Iris pigment epithelial cell (primary cell): Measurements from ENCODE around the gene SLC12A7.
"Not testable (repeated sequence)": the region's sequence is repeated elsewhere in the genome, so short reads cannot be mapped to it uniquely, and the experiment has no call there.

ENCODE experiments used
- DNase-seq: peaks from one replicate; pipeline ENCODE4 v3.0.0-alpha.2; 2011; ENCODE audit warnings: low read depth

The SLC12A7 gene

GRCh38 chr5:1109542-1110306, 2.1 kb downstream of the SLC12A7 start:
- no peak for DNase-seq

DNA sequence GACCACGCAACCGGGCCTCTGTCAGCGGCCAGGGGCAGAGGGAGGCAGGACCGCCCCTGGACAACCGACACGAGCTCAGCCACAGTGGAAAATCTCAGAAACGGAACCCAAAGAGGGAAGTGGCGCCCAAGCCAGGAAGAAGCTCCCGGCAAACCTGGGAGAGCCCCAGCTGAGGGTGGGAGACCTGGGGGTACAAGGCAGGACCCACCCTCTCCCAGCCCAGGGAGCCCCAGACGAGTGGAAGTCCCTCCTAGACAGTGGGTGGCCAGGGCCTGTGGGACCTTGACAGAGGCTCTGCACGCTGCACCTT, 3.0 kb downstream of the SLC12A7 start:
- no peak for DNase-seq

- DNase-seq = no peak
These were observed 3.6 kb downstream of the SLC12A7 start for GRCh38 chr5:1108023-1108864.

DNA sequence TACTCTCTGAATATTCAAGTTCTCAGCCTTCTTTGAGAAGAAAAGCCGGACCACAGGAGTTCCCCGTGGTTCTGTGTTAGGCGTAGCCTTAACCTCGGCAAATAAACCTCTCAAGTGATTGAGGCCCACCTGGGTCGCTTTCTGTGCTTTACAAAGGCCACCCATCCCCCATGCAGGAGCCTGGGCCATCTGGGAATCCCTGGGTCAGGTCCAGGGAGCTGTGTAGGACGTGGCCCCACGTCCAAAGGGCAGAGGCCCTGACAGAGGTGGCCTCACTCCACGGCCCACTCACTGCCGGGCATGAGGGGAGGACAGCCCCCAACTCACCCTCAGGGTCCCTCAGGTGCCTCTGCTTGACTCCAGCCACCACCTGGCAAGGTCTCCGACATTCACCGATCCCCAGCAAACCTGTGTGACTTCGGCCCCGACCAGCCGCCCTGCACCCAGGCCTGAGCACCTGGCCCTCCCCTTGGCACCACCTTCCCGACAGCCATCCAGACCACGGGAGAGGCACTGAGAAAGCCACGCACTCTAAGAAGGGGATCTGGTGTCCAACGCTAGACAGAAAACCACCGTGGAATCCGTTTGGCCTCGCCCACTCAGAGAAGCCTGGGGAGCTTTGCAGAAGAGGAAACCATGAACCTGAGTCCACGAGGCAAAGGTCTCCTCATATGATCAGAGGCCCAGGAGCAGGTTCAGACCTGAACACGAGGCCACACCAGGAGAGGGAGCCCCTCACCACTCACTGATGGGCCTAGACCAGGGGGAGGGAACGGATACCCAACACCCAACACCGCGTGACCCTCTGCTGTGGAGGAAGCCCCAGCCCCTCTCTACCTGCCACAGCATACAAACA, 4.5 kb downstream of the SLC12A7 start:
- no peak for DNase-seq

GRCh38 chr5:1106385-1107166, 5.3 kb downstream of the SLC12A7 start:
- no peak for DNase-seq

GRCh38 chr5:1105350-1106265, 6.3 kb downstream of the SLC12A7 start:
- DNase-seq = no peak

DNA sequence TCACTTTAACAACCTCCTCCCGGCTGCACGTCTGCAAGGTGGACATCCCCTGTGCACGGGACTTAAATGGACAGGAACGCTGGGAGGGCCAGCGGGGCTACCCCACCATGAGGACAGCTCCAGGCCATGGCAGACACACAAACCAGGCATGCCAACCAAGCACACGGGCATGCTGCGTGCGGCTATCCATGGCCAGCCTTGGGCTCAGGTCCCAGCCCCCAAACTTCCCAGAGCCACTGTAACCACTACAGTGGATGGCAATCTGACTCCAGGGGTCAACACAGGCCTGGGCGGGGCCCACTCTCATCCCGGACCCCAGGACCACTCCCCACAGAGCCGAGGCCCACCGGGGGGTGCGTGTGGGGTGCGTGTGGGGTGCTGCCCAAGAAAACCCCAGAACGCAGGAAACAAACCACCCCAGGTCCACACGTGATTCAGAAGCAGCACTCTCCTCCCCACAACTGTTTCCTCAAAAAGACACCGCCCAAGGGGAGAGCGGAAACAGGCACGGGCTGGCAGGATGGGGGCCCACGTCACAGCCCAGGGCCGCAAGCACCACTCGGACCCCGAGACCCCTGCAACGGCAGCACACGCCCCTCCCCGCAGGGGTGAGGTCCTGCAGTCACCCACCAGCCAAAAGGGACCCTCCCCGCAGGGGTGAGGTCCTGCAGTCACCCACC, 7.4 kb downstream of the SLC12A7 start:
- no peak for DNase-seq

GRCh38 chr5:1103505-1104326, 8.1 kb downstream of the SLC12A7 start:
- DNase-seq = no peak

- no peak for DNase-seq
These were observed 8.8 kb downstream of the SLC12A7 start for GRCh38 chr5:1103093-1103492.

GRCh38 chr5:1101961-1102713, 9.7 kb downstream of the SLC12A7 start:
- peak; percentile 27 for DNase-seq

GRCh38 chr5:1100664-1101574, 10.9 kb downstream of the SLC12A7 start:
- no peak for DNase-seq

DNA sequence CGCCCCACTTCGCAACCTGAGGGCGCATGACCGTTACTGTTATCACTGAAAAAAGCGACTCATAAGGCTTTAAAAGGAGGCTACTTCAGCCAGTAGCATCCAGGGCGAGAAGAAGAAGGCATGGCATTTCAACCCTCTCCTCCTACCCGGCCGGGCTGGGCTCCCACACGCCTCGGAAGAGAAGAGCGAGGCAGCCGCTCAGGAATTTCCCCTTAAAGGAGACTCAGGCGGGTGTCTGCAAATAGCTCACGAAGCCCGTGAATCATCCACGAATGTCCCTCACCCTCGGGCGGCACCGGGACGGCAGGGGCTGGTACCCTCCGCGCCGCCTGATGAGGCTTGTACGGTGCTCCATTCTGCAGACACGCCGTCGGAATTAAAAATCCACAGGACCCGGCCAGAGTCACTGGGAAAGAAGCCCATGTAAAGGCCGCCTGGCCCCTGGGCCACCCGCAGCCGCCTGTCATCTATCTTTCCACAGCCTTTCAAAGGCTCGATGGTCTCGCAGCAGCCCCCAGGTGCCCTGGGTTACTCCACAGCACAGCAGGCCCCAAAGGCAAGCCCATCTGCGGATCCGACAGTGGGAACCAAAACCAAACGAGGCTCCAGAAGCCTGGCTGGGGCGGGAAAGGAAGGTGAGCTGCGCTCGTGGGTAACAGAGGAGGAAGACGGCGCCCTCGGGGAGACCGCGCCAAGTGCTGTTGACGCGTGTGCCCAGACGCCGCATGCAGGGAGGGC, 11.8 kb downstream of the SLC12A7 start:
- peak; percentile 41 for DNase-seq

GRCh38 chr5:1098986-1099597, 12.8 kb downstream of the SLC12A7 start:
- DNase-seq = no peak

GRCh38 chr5:1097988-1098385, 13.9 kb downstream of the SLC12A7 start:
- DNase-seq = not testable (repeated sequence)

DNA sequence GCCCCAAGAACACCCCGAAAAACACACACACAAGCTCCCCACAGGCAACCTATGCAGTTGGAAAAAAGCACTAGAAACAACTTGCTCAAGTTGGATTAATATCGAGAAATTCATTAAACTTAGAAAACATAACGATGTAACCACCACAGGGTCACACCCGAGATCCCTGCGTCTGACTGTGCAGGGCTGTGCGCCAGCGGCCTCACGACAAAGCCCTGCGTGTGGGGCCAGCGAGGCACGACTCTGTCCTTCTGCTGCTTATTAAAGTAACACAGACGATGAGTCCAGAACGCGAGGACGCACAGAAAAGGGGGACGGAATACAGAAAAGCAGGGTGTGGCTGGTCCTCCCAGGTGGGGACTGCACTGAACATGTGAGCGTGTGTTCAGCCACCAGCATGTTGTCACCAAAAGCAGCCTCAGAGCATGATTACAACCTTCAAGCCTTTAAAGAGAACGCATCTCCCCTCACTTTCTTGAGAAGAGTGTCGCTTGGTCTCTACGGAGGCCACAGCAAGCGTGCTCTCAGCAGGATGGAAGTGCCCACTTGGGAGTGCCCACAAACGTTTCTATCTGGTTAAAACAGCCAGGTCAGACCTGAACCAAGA, 14.4 kb downstream of the SLC12A7 start:
- no peak for DNase-seq

DNA sequence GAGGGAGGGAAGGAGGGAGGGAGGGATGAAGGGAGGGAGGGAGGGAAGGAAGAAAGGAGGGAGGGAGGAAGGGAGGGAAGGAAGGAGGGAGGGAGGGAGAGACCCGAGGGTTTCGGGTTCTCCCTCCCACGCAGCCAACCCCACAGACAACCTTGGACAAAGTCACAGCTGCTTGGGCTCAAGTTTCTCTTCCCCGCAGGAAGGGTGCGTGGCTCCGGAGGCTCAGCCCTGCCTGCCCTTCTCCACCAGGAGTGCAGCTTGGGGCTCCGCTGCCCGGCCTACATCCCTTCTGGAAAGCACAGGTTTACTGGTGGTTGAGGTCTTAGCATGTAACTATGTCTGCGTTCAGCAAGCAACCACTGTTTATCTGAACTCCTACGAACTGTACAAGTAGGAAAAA, 15.0 kb downstream of the SLC12A7 start:
- no peak for DNase-seq
